Heart right ventricle (tissue), 16 donors: ENCODE measurements around the gene TAAR2. TPM values are rescaled to one million over a fixed set of nuclear protein-coding genes. Genes with fewer than 3 reads are reported as not detected.
"Not testable (repeated sequence)": the region's sequence is repeated elsewhere in the genome, so short reads cannot be mapped to it uniquely, and the experiment has no call there.

Experiments used
- ATAC-seq, 8 donors: fragments of 200-7000 bp; cut with Tn5 transposase; one replicate each; pipeline ENCODE4 v1.9.1; 2020; ENCODE audit warnings: mild to moderate bottlenecking in 8 of 8, moderate library complexity in 8 of 8, moderate number of reproducible peaks in 1 of 8
- DNase-seq, 2 donors: peaks; one replicate each; pipeline ENCODE4 v3.0.0-alpha.2; 2020
- H3K27ac ChIP-seq, 10 donors: fragments of 200-600 bp; sonication (generic) in 2 of 10; one replicate each; pipeline versions ENCODE4 v1.5.0 to v1.8.0; 2020 to 2022; ENCODE audit warnings: mild to moderate bottlenecking in 3 of 10
- H3K27me3 ChIP-seq, 7 donors: fragments of 200-600 bp; one replicate each; pipeline ENCODE4 v1.8.0; 2021 to 2022; ENCODE audit warnings: mild to moderate bottlenecking in 2 of 7
- H3K36me3 ChIP-seq, 9 donors: fragments of 200-600 bp; sonication (generic) in 1 of 9; one replicate each; pipeline versions ENCODE4 v1.5.0 to v1.8.0; 2020 to 2022; ENCODE audit warnings: mild to moderate bottlenecking in 2 of 9
- H3K4me1 ChIP-seq, 9 donors: fragments of 200-600 bp; sonication (generic) in 1 of 9; one replicate each; pipeline versions ENCODE4 v1.5.0 to v1.8.0; 2020 to 2022; ENCODE audit warnings: mild to moderate bottlenecking in 4 of 9
- H3K4me3 ChIP-seq, 10 donors: fragments of 200-600 bp; sonication (generic) in 2 of 10; one replicate each; pipeline versions ENCODE4 v1.5.0 to v1.8.0; 2020 to 2022; ENCODE audit warnings: mild to moderate bottlenecking in 7 of 10, moderate library complexity in 2 of 10
- H3K9me3 ChIP-seq, 11 donors: fragments of 200-600 bp in 10 of 11; sonication (generic) in 2 of 11; one replicate each; pipeline versions ENCODE4 v1.5.0 to v1.8.0; 2013 to 2022; ENCODE audit warnings: mild to moderate bottlenecking in 2 of 11, control low read depth in 1 of 11, moderate library complexity in 1 of 11
- CTCF ChIP-seq, 9 donors: fragments of 200-600 bp; sonication (generic) in 2 of 9; IDR thresholded peaks; one replicate each; pipeline versions ENCODE4 v1.5.0 to v1.8.0; 2021 to 2022; ENCODE audit warnings: antibody characterized with exemption in 9 of 9, mild to moderate bottlenecking in 5 of 9, moderate library complexity in 1 of 9
- WGBS, 2 donors: extraction: QIAGEN DNeasy Blood & Tissue Kit; methylation state at CpG; one replicate each; pipeline ENCODE4 v1.1.7; 2013; ENCODE audit warnings: inconsistent platforms in 1 of 2; 5-methylcytosine and 5-hydroxymethylcytosine counted together
- intact Hi-C, 10 donors: fragments of 100-400 bp; cut with DNase I; formaldehyde crosslinking; loops; one replicate each; pipeline versions ENCODE4 v1.11.1 to v1.14.2; 2022
- polyA plus RNA-seq, 2 donors: library from polyadenylated mRNA; stranded (reverse); fragments of 200-250 nt; gene quantifications; one replicate each; pipeline ENCODE4 v1.2.3, GENCODE V29; 2013
- total RNA-seq, 10 donors: library from RNA; stranded (reverse); fragmentation: NEBNext Ultra II Directional in 3 of 10; extraction: Animal tissue kit (Norgen Biotek cat#: 25700) in 3 of 10; gene quantifications; one replicate each; pipeline versions ENCODE4 v1.2.1 to v1.2.4, GENCODE V29; 2021 to 2023
- donor health status: Arrhythmogenic right ventricular cardiomyopathy.
- donor health status: ischemic (EF 13 %, LVEDD 7.1; RV severe dilation, severe dysfunction).
- donor health status: healthy with polysubstance abuse.
- donor health status: DM: no; HTN: yes; CAD: no.
- donor health status: DM: no; HTN: no; CAD: no.
- donor health status: ischemic (EF 25% LVEDD 6.9; RV normal size, moderate dysfunction).
- donor health status: ischemic (EF 25% LVEDD 5.7; RV mildly dilated, moderate dysfunction).
- donor health status: healthy.
- donor health status: DM: yes; HTN: yes; CAD: no.
- donor health status: Ischemic cardiomyopathy.
- donor health status: ischemic (EF 35%, LVEDD 5.7; RV mildly dilated, moderate dysfunction).
- donor health status: nonischemic (EF 11% LVEDD 7.7; RV severe dilation, severe dysfunction).
- donor health status: DM: yes; HTN: yes; CAD: no.
- donor health status: PGD.
- donor health status: ischemic (EF 29% LVEDD 5.4; RV normal size, mild dysfunction).
- donor health status: nonischemic (EF 23%, LVEDD 6.1; RV moderate dilation, normal function).

TAAR2 gene
- total and polyA plus RNA-seq, 12 donors = not detected

DNA sequence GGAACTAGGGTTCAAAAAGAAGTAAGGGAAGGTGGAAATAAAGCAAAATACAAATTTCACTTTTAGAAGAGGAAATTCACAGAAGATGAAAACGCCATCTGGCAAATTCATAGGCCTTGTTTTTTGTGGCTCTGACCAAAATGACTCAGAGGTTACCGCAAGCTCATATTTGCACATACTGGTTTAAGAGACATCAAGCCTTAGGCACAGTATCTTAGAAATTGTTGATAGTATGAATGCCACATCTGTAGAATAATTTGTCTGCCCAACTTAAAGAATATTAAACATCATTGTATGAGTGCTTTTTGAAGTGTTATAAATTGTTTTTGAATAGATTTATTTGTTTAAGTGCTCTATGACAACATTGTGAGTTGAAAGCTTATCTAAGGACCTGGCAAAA, 24.3 kb upstream of the TAAR2 start:
- intact Hi-C loops = no loop called here
- no peak for DNase-seq
- no peaks in the 10 kb centered on the region for H3K27me3 ChIP-seq
- TF ChIP-seq CTCF (IDR thresholded peaks at IDR 0.05) = no peak
- WGBS, 2 donors = 56 to 68% methylated on average over 2 of the region's 2 CpGs
- H3K36me3 ChIP-seq = no peaks in the 10 kb centered on the region
- peaks cover 0 to 6% (median 0%) of the 10 kb centered on the region in 9 donors for H3K4me1 ChIP-seq
- ATAC-seq = no peak
- H3K9me3 ChIP-seq = no peaks in the 10 kb centered on the region
- H3K27ac ChIP-seq = no peak overlapping the region
- no peak overlapping the region for H3K4me3 ChIP-seq

DNA sequence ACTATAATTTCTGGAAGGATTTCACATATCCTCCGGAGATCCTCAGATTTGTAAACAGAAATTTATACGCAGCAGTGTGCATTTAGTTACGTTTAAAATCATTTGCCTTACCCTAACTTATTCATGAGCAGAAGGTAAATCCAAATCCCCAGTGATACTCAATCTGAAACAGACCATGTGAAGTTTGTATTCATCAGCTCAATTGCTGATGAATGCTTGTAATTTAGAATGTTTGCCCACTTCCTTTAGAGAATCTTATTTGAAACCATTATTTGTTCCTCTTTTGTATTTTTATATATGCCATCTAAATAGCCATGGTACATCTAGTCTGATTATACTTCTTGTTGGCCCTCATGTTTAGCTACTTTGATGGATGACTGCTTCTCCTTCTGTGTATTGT, 19.5 kb upstream of the TAAR2 start:
- TF ChIP-seq CTCF (IDR thresholded peaks at IDR 0.05) = no peak
- Histone ChIP-seq H3K27ac (no peak overlapping the region), H3K27me3 (no peaks in the 10 kb centered on the region), H3K4me3 (no peak overlapping the region), H3K9me3 (peaks cover 0 to 5% (median 0%) of the 10 kb centered on the region in 11 donors), H3K36me3 (no peaks in the 10 kb centered on the region), H3K4me1 (no peaks in the 10 kb centered on the region)
- 84 to 92% methylated on average over 3 of the region's 3 CpGs for WGBS, 2 donors
- DNase-seq = no peak
- ATAC-seq = no peak
- intact Hi-C loops = no loop called here

GRCh38 chr6:132637135-132637534, 13.1 kb upstream of the TAAR2 start:
- ATAC-seq, H3K36me3 ChIP-seq, H3K27ac ChIP-seq, intact Hi-C loops, H3K4me1 ChIP-seq, H3K4me3 ChIP-seq, DNase-seq: not testable (repeated sequence)
- Histone ChIP-seq H3K27me3 (peaks cover 0 to 31% (median 15%) of the 10 kb centered on the region in 7 donors), H3K9me3 (peaks cover 0 to 14% (median 0%) of the 10 kb centered on the region in 11 donors)
- 84 to 93% methylated on average over 1 of the region's 1 CpG for WGBS, 2 donors

- H3K4me1 ChIP-seq, H3K4me3 ChIP-seq, H3K27ac ChIP-seq, H3K36me3 ChIP-seq, DNase-seq, ATAC-seq, intact Hi-C loops: not testable (repeated sequence)
- Histone ChIP-seq H3K9me3 (peaks cover 0 to 14% (median 0%) of the 10 kb centered on the region in 11 donors), H3K27me3 (peaks cover 0 to 33% (median 15%) of the 10 kb centered on the region in 7 donors)
- 75 to 87% methylated on average over 3 of the region's 3 CpGs for WGBS, 2 donors
Measured at GRCh38 chr6:132635906-132636305, 11.8 kb upstream of the TAAR2 start.

DNA sequence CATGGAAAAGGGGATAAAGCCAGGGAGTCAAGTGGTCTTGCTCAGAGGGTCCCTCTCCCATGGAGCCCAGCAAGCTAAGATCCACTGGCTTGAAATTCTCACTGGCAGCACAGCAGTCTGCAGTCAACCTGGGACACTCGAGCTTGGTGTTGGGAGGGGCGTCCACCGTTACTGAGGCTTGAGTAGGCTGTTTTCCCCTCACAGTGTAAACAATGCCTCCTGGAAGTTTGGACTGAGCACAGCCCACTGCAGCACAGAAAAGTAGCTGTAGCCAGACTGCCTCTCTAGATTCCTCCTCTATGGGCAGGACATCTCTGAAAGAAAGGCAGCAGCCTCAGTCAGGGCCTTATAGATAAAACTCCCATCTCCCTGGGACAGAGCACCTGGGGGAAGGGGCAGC, 11.2 kb upstream of the TAAR2 start:
- H3K4me1 ChIP-seq, H3K27ac ChIP-seq, ATAC-seq, H3K36me3 ChIP-seq, DNase-seq, H3K4me3 ChIP-seq, intact Hi-C loops: not testable (repeated sequence)
- peaks cover 0 to 14% (median 0%) of the 10 kb centered on the region in 11 donors for H3K9me3 ChIP-seq
- WGBS, 2 donors = 39 to 47% methylated on average over 3 of the region's 3 CpGs
- peaks cover 0 to 33% (median 15%) of the 10 kb centered on the region in 7 donors for H3K27me3 ChIP-seq

DNA sequence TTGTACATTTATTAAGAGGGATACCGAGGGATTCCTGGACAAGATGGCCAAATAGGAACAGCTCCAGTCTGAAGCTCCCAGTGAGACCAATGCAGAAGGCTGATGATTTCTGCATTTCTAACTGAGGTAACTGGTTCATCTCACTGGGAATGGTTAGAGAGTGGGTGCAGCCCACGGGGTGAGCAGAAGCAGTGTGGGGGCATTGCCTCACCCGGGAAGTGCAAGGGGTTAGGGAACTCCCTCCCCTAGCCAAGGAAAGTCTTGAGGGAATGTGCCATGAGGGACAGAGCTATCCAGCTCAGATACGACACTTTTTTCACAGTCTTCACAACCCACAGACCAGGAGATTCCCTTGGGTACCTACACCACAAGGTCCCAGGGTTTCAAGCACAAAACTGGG, 10.7 kb upstream of the TAAR2 start:
- Histone ChIP-seq H3K36me3 (no peaks in the 10 kb centered on the region), H3K27me3 (peaks cover 0 to 33% (median 16%) of the 10 kb centered on the region in 7 donors), H3K27ac (no peak overlapping the region), H3K9me3 (peaks cover 0 to 12% (median 0%) of the 10 kb centered on the region in 11 donors), H3K4me1 (no peaks in the 10 kb centered on the region), H3K4me3 (no peak overlapping the region)
- ATAC-seq = no peak
- TF ChIP-seq CTCF (IDR thresholded peaks at IDR 0.05) = no peak
- 68 to 76% methylated on average over 4 of the region's 4 CpGs for WGBS, 2 donors
- no peak for DNase-seq
- intact Hi-C loops = no loop called here
